Stimulated activated effector memory CD8-positive, alpha-beta T cell treated with anti-CD3 and anti-CD28 coated beads, Interleukin-12 subunit alpha, Interleukin-12 subunit beta, amount 100 ng/mL, for 72 hours (primary cell): ENCODE data around the gene SEC23IP.
"Not testable (repeated sequence)": the region's sequence is repeated elsewhere in the genome, so short reads cannot be mapped to it uniquely, and the experiment has no call there.

Experiments
- ATAC-seq: fragments of 150-1000 bp; cut with Tn5 transposase; 2 replicates; pipeline ENCODE4 v1.10.0; 2021
- DNase-seq, 2 donors: peaks; one replicate each; pipeline ENCODE4 v3.0.0; 2021 to 2022; ENCODE audit warnings: low spot score in 2 of 2
- H3K27ac Mint-ChIP-seq: one replicate; pipeline ENCODE4 v1.8.0; 2022; ENCODE audit warnings: mild to moderate bottlenecking, mixed read lengths
- H3K36me3 Mint-ChIP-seq: one replicate; pipeline ENCODE4 v1.8.0; 2022; ENCODE audit warnings: mild to moderate bottlenecking, mixed read lengths
- H3K4me1 Mint-ChIP-seq: one replicate; pipeline ENCODE4 v1.8.0; 2022; ENCODE audit warnings: mixed read lengths
- H3K4me3 Mint-ChIP-seq: one replicate; pipeline ENCODE4 v1.8.0; 2022; ENCODE audit warnings: mild to moderate bottlenecking, mixed read lengths
- H3K9me3 Mint-ChIP-seq: one replicate; pipeline ENCODE4 v1.8.0; 2022; ENCODE audit warnings: mixed read lengths

Gene SEC23IP

GRCh38 chr10:119896937-119897770, 4.6 kb downstream of the SEC23IP start:
- DNase-seq: no peak
- H3K9me3 Mint-ChIP-seq: no peaks in the 10 kb centered on the region
- no peak for ATAC-seq
- no peak overlapping the region for H3K4me3 Mint-ChIP-seq
- H3K36me3 Mint-ChIP-seq: peaks cover 71% of the 10 kb centered on the region
- peak overlapping the region; percentile 68 for H3K27ac Mint-ChIP-seq
- H3K4me1 Mint-ChIP-seq: peaks cover 52% of the 10 kb centered on the region

GRCh38 chr10:119898577-119898976, 6.0 kb downstream of the SEC23IP start:
- Mint-ChIP-seq H3K4me1 (peaks cover 46% of the 10 kb centered on the region), H3K9me3 (no peaks in the 10 kb centered on the region), H3K36me3 (peaks cover 81% of the 10 kb centered on the region), H3K27ac (peak overlapping the region; percentile 9), H3K4me3 (no peak overlapping the region)
- ATAC-seq (no peak), DNase-seq (no peak)

- peaks cover 100% of the 10 kb centered on the region for H3K36me3 Mint-ChIP-seq
- no peaks in the 10 kb centered on the region for H3K4me1 Mint-ChIP-seq
- H3K27ac Mint-ChIP-seq: no peak overlapping the region
- DNase-seq (no peak), ATAC-seq (no peak)
- H3K4me3 Mint-ChIP-seq: no peak overlapping the region
- no peaks in the 10 kb centered on the region for H3K9me3 Mint-ChIP-seq
These were observed 11.6 kb downstream of the SEC23IP start for GRCh38 chr10:119903946-119904666.

GRCh38 chr10:119907695-119908094, 15.2 kb downstream of the SEC23IP start:
- not testable (repeated sequence) for H3K4me3 Mint-ChIP-seq, ATAC-seq, H3K4me1 Mint-ChIP-seq, H3K9me3 Mint-ChIP-seq, DNase-seq, H3K27ac Mint-ChIP-seq
- peaks cover 99% of the 10 kb centered on the region for H3K36me3 Mint-ChIP-seq

DNA sequence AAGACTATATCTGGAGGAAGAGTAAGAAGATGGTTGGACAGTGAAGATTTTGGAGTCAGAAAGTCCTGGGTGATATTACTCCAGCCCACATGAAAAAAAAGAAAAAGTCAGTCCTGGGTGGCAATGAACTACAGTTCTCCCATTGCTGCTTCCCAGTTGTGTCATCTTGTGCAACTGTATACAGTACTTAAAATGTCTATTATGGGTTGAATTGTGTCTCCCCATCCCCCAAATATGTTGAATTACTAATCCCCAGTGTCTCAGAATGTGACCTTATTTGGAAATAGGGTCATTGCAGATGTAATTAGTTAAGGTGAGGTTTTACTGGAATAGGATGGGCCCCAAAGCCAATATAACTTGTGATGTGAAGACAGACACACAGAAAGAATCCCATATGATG, 15.6 kb downstream of the SEC23IP start:
- ATAC-seq: no peak
- peaks cover 6% of the 10 kb centered on the region for H3K4me1 Mint-ChIP-seq
- H3K9me3 Mint-ChIP-seq: no peaks in the 10 kb centered on the region
- H3K4me3 Mint-ChIP-seq: no peak overlapping the region
- peak overlapping the region; percentile 6 for H3K27ac Mint-ChIP-seq
- DNase-seq: no peak
- H3K36me3 Mint-ChIP-seq: peaks cover 99% of the 10 kb centered on the region

GRCh38 chr10:119910689-119911088, 18.2 kb downstream of the SEC23IP start:
- peak overlapping the region; percentile 30 for H3K27ac Mint-ChIP-seq
- peaks cover 99% of the 10 kb centered on the region for H3K36me3 Mint-ChIP-seq
- H3K4me1 Mint-ChIP-seq: peaks cover 6% of the 10 kb centered on the region
- no peak for DNase-seq
- ATAC-seq: no peak
- H3K9me3 Mint-ChIP-seq: no peaks in the 10 kb centered on the region
- no peak overlapping the region for H3K4me3 Mint-ChIP-seq

GRCh38 chr10:119917777-119918176, 25.2 kb downstream of the SEC23IP start:
- Mint-ChIP-seq H3K9me3 (no peaks in the 10 kb centered on the region), H3K36me3 (peaks cover 100% of the 10 kb centered on the region), H3K27ac (no peak overlapping the region), H3K4me3 (no peak overlapping the region), H3K4me1 (peaks cover 10% of the 10 kb centered on the region)
- DNase-seq: no peak
- ATAC-seq: no peak

DNA sequence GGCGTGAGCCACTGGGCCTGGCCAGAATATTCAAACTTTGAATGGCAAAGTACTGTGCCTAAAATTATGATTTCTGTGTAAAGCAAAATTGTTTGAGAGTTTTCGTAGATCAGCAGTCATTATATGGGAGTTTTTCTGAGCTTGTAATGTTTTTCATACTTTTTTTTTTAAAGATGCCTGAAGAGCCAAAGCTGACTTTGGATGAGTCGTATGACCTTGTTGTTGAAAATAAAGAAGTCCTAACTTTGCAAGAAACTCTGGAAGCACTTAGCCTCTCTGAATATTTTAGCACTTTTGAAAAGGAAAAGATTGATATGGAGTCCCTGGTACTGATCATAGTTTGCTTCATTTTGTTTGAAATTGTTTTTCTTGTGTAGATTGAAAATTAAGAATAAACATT, 26.7 kb downstream of the SEC23IP start:
- H3K4me3 Mint-ChIP-seq: no peak overlapping the region
- no peak for DNase-seq
- no peak for ATAC-seq
- no peaks in the 10 kb centered on the region for H3K9me3 Mint-ChIP-seq
- H3K36me3 Mint-ChIP-seq: peaks cover 100% of the 10 kb centered on the region
- H3K27ac Mint-ChIP-seq: no peak overlapping the region
- H3K4me1 Mint-ChIP-seq: peaks cover 6% of the 10 kb centered on the region

- no peak overlapping the region for H3K4me3 Mint-ChIP-seq
- H3K36me3 Mint-ChIP-seq: peaks cover 100% of the 10 kb centered on the region
- H3K27ac Mint-ChIP-seq: no peak overlapping the region
These were observed 27.3 kb downstream of the SEC23IP start for GRCh38 chr10:119919826-119920225.

DNA sequence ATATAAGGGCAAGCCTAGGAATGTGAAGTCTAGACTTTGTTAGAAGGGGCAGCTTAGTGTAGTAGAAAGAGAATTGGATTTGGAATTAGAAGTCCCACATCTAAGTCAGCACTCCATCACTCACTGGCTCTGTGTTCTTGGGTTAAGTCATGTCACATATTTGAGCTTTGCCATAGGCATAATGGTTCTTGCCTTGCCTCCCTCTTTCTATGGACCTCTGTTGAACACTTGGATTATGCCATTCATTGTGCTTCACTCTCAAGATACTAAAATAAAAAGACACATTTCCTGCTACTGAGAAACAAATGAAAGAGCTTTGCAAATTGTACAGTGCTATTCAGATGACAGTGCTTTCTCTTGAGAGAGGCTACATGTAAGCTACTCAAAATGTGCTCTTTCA, 35.9 kb downstream of the SEC23IP start:
- DNase-seq (no peak), ATAC-seq (no peak)
- H3K9me3 Mint-ChIP-seq: no peaks in the 10 kb centered on the region
- peak overlapping the region; percentile 40 for H3K27ac Mint-ChIP-seq
- no peak overlapping the region for H3K4me3 Mint-ChIP-seq
- H3K36me3 Mint-ChIP-seq: peaks cover 100% of the 10 kb centered on the region
- no peaks in the 10 kb centered on the region for H3K4me1 Mint-ChIP-seq

More at GRCh38 chr10:119919826-119920225, 27.3 kb downstream of the SEC23IP start:
- Mint-ChIP-seq H3K4me1 (peaks cover 6% of the 10 kb centered on the region), H3K9me3 (no peaks in the 10 kb centered on the region)
- DNase-seq: no peak
- ATAC-seq: no peak

DNA sequence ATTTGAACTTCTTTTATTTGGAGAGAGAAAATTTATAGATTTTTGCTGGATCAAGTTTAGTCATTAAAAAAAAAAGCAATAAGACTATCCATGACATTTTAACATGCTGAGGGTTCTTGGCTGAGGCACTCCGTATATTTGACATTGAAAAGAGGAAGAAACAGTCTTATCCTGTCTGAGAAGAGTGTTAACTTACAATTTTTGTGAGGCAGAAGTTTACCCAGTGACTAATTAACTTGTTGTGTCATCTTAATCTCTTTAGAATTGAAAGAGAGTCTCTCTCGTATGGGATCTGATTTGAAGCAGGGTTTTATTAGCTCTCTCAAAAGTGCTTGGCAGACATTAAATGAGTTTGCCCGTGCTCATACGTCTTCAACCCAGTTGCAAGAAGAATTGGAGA, 39.3 kb downstream of the SEC23IP start:
- peaks cover 100% of the 10 kb centered on the region for H3K36me3 Mint-ChIP-seq
- ATAC-seq: no peak
- H3K9me3 Mint-ChIP-seq: no peaks in the 10 kb centered on the region
- no peaks in the 10 kb centered on the region for H3K4me1 Mint-ChIP-seq
- H3K4me3 Mint-ChIP-seq: no peak overlapping the region
- H3K27ac Mint-ChIP-seq: no peak overlapping the region
- DNase-seq: no peak

GRCh38 chr10:119932631-119933030, 40.1 kb downstream of the SEC23IP start:
- Mint-ChIP-seq H3K9me3 (no peaks in the 10 kb centered on the region), H3K4me3 (no peak overlapping the region), H3K4me1 (no peaks in the 10 kb centered on the region), H3K27ac (no peak overlapping the region), H3K36me3 (peaks cover 100% of the 10 kb centered on the region)
- no peak for ATAC-seq
- DNase-seq: no peak

DNA sequence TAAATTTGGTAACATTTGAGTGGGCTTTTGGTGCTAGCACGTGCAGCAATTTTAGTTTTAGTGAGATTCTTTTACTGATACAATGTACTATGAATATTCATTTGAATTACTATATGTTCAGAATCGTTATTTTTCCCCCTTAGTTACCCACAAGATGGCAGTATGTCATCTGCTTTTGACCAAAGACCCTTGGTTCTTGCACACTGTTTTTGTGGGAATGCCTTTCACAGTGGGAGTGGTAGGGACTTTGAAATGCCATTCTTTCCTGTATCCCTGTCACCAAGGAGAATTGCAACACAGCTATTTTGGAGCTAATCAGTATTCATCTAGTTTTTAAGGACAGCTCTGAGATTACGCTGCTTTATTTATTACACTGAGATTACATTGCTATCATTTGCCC, 40.6 kb downstream of the SEC23IP start:
- H3K4me1 Mint-ChIP-seq: no peaks in the 10 kb centered on the region
- no peak overlapping the region for H3K4me3 Mint-ChIP-seq
- H3K9me3 Mint-ChIP-seq: no peaks in the 10 kb centered on the region
- no peak overlapping the region for H3K27ac Mint-ChIP-seq
- DNase-seq (no peak), ATAC-seq (no peak)
- peaks cover 100% of the 10 kb centered on the region for H3K36me3 Mint-ChIP-seq

- no peak for ATAC-seq
- H3K27ac Mint-ChIP-seq: no peak overlapping the region
- H3K36me3 Mint-ChIP-seq: peaks cover 83% of the 10 kb centered on the region
- DNase-seq: no peak
- H3K4me3 Mint-ChIP-seq: no peak overlapping the region
- no peaks in the 10 kb centered on the region for H3K9me3 Mint-ChIP-seq
- H3K4me1 Mint-ChIP-seq: no peaks in the 10 kb centered on the region
These were observed 48.0 kb downstream of the SEC23IP start for GRCh38 chr10:119940487-119940886.

- no peak for ATAC-seq
- Mint-ChIP-seq H3K9me3 (no peaks in the 10 kb centered on the region), H3K4me3 (no peak overlapping the region), H3K4me1 (no peaks in the 10 kb centered on the region), H3K36me3 (peaks cover 58% of the 10 kb centered on the region), H3K27ac (no peak overlapping the region)
- no peak for DNase-seq
These were observed 50.4 kb downstream of the SEC23IP start for GRCh38 chr10:119942973-119943372.

DNA sequence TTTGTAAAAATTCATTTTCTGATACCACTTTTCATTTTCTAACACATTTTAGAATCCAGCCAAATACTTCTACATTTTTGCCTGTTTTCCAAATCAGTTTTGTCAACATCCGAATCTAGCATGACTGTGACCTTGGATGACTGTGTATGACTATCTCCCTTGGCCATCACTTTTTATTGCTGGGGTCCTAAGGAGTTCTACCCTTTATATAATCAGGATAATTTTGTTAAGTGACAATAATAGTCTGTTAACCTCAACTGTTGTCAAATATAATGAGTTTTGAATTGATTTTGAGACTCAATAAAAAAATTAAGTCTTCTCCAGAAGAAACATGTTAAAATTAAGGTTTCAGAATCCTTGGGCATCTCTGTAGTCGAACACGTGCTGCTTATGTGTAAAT, 53.3 kb downstream of the SEC23IP start:
- no peak for ATAC-seq
- no peak overlapping the region for H3K27ac Mint-ChIP-seq
- H3K36me3 Mint-ChIP-seq: peaks cover 31% of the 10 kb centered on the region
- H3K4me1 Mint-ChIP-seq: no peaks in the 10 kb centered on the region
- no peaks in the 10 kb centered on the region for H3K9me3 Mint-ChIP-seq
- no peak overlapping the region for H3K4me3 Mint-ChIP-seq
- no peak for DNase-seq
